Endothelial cell of hepatic sinusoid (primary cell): ENCODE data around the gene HSPA4.

Source experiments
- in situ Hi-C: cut with HindIII; loops from 2 replicates; pipeline ENCODE4 v1.10.0; 2017; ENCODE audit warnings: low sequenced_read_pairs

HSPA4 gene

DNA sequence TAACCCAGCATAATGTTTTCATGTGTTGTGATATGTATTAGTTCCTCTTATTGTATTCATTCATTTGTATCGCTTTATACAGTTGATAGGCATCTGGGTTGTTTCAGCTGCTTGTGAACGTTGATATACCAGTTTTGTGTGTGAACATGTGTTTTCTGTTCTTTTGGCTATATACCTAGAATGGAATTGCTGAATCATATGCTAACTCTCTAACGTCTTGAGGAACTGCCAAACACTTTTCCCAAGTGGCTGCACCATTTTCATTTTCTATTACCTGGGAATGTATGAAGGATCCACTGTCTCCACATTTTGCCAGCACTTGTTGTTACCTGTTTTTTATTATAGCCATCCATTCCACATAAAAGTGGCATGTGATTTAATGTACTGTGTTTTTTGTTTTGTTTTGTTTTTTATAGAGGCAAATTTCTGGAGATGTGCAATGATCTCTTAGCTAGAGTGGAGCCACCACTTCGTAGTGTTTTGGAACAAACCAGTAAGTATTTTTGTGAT lies 34.6 kb downstream of the HSPA4 start:
- in situ Hi-C loops: no loop called here

DNA sequence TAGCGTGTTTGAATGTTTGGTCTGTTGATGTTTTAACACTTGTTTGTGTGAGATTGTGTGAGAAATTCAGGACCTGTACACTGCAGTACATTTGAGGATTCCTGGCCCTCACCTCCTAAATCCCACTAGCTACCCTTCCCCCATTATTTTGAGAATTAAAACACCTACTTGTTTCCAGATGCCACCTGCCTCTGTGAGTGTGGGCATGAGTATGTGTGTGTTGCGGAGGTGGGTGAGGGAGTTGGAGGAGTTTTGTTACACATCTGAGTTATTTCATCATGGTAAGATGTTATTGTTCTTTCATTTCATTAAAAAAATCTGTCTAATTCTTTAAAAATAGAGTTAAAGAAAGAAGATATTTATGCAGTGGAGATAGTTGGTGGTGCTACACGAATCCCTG lies 36.3 kb downstream of the HSPA4 start:
- in situ Hi-C loops: no loop called here

DNA sequence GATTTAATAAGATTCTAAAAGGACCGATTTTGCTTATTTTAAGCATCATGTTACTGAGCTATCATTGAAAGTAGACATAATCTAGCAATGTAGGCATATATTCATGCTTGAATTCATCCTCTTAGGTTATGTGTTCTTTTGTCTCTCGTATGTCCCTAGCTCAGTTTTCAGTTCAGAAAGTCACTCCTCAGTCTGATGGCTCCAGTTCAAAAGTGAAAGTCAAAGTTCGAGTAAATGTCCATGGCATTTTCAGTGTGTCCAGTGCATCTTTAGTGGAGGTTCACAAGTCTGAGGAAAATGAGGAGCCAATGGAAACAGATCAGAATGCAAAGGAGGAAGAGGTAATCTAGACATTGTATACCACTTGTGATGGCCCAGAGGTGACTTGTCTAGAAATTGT lies 39.2 kb downstream of the HSPA4 start:
- in situ Hi-C loops: no loop called here

DNA sequence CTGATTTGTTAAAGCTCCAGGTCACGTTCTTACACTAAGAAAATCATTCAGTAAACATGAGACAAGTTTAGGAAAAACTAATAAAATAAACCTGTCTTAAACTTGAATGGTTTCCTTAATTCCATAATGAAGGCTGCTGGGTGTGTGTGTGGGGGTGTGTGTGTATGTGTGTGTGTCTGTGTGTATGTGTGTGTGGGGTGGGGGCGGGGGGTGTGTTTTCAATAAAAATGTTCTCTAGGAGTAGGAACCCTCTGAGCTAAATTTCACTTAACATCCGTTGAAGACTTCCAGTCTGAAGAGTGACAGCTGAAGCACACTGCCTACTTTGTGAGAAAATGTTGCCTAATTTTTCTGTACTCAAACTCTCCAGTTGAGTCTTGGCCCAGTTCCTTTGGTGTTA lies 54.5 kb downstream of the HSPA4 start:
- in situ Hi-C loops: no loop called here

DNA sequence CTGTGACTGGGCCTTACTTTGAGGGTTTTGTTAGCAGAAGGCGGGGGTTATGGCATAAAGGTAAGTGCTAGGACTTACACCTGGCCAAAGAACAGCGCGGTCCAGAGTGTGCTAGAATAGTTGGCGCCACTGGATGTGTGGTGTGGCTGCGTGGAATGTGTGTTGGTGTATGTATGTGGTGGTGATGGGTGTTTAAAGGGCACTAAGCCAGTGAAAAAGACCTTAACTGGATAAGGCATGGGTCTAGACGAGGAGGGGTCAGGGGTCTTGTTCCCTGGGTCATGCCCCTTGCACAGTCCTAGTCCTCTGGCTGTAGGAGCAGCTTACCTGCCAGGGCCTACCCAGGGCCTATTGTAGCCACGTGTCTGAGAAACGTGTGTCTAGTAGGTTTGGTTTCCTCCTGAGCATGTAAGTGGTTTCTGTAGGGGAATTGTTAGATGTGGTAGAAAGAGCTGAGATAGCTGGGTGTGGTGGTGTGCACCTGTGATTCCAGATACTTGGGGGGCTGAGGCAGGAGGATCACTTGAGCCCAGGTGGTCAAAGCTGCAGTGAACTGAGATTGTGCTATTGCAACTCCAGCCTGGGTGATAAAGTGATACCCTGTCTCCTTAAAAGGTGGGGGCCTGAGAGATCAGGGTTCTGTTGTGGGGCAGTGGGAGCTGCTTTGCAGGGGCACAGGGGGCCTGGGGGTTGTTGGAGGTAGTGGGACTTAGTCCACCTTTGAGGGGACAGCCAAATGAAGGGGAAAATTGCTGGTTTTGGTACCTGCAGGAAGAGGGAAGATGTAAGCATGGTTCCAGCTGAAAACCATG lies 55.2 kb downstream of the HSPA4 start:
- in situ Hi-C loops: no loop called here

DNA sequence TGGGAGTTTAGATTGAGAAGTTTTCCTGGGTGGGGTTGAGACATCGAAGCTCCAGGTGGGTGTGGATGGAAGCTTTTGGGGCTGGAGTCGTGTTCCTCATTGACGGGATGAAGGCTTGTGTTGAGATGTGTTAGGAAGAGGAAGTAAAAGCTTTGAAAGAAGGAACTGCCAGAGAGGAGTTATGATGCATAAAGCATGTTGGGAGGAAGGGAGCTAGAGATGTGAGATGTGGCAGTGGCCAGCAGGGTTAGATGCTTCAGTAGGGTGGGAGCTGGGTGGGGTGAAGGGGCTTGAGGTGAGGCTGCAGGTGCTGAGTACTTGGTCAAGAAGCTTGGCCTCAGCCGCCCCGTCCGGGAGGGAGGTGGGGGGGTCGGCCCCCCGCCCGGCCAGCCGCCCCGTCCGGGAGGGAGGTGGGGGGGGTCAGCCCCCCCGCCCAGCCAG lies 56.7 kb downstream of the HSPA4 start:
- in situ Hi-C loops: no loop called here

DNA sequence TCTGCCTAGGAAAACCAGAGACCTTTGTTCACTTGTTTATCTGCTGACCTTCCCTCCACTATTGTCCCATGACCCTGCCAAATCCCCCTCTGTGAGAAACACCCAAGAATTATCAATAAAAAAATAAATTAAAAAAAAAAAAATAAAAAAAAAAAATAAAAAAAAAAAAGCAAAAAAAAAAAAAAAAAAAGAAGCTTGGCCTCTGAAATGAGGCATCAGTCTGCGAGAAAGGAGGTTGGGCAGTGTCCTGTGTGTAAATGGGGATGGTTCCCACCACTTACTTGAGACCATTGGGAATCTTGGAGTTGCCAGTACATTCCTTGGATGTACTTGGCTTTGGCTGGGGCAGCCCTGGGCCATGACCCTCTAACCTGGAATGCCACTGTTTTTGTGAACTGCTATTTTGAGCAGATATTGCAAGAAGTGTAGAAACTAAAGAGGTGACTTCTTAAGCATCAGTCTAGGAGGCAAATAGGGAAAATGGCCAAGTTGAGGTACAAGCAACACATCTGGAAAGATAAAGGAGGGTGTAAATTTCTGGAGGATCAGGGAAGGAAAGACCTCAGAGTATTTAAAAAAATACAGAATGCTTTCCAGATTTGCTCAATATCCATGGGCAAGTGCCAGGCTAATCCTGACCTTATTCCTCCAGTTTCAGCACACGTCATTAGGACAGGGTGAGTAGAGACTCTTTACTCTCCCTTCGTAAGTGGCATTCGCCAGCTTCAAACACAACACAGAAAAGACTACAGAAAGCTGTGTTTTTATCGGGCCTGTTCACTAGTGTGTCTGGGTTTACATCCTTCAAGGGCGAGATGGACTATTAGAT lies 58.1 kb downstream of the HSPA4 start:
- in situ Hi-C loops: no loop called here

DNA sequence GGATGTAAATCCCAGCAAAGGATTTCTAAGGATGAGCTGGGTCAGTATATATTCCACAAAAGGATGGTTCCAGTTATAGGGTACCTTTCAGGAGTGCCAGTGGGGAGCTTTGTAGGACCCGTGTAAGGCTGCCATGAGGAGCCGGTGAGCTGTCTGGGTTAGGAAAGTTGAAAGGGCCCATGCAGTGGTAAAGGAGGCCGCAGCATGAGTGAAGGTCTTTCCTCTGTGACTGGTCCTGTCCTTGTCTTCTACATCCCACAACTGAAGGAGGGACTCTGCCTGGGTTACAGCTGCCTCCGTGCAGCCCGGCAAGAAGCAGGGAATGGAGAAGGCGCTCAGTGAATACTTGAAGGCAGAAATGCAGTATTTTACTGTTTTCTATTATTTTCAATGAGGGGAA lies 58.9 kb downstream of the HSPA4 start:
- in situ Hi-C loops: no loop called here

DNA sequence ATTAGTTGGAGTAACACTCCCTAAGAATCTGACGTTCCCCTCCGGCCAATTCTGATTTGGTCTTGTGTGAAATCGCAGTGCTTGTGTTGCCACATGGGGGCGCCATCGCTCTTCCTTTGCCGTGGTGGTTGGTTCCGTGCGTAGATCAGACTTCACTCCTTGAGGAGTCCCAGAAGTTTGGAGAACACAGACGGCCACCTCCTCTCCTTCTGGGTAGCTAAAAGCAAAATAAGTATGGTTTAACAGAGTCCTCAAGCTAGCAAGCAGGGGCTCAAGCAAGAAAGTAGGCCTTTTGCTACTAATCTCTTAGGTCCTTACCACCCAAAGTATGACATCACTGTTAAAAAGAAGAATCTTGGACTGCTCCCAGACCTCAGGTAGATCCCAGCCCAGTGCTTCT lies 59.5 kb downstream of the HSPA4 start:
- in situ Hi-C loops: no loop called here

DNA sequence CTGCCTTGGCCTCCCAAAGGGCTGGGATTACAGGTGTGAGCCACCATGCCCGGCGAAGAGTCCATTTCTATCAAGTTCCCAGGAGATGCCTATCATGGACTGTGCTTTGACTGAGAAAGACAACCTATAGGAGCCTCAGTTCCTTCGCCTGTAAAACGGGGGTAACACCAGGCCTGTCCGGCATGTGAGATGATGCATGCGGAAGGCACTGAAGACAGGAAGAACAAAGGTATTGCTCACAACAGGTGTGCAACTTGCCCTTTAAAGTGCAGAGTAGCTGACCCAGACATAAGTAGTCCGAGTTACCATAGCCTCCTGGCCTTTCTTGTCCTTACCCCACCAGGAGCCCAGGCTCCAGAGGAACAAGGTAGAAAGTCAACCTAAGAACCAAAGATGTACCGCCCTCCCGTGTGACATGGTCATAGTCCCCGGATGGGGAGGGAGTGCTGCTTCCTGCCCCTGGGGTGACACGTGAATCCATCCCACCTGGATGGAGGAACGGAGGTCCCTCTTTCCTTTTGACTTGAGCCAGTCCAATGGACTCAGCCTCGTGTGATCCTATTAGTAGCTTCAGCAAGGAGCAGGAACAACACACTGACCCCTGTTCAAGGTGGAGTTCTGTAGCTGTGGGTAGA lies 60.3 kb downstream of the HSPA4 start:
- in situ Hi-C loops: no loop called here

DNA sequence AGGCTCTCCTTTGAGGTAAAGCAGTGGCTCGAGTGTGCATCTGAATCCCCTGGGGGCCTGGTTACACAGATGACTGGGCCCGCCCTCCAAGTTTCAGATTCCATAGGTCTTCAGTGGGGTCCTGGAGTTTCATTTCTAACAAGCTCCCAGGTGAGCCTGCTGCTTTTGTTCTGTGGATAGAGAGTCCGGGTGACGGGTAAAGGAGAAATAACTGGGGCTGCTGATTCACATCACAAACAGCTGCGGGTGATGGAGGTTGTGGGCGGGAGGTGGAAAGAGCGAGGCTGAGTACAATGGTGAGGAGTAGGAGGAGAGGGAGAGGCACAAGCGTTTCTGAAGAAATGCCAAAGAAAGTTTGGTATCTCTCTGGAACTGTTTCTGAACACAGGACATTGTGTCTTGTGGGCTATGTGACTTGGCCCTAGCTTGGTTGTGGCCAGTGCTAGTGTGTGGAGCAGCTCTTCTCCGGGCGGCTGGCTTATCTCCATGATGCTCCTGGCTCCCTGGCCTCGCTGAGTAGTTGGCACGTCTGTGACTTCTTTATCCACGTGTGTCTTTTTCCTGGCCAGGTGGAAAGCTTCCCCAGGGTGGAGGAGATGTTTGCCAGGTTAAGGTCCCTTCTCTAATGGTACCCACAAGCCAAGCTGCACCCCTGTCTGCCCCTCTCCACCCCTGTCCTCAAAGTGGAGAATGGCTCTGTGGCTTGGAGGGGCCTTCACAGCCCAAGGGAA lies 61.7 kb downstream of the HSPA4 start:
- in situ Hi-C loops: no loop called here

DNA sequence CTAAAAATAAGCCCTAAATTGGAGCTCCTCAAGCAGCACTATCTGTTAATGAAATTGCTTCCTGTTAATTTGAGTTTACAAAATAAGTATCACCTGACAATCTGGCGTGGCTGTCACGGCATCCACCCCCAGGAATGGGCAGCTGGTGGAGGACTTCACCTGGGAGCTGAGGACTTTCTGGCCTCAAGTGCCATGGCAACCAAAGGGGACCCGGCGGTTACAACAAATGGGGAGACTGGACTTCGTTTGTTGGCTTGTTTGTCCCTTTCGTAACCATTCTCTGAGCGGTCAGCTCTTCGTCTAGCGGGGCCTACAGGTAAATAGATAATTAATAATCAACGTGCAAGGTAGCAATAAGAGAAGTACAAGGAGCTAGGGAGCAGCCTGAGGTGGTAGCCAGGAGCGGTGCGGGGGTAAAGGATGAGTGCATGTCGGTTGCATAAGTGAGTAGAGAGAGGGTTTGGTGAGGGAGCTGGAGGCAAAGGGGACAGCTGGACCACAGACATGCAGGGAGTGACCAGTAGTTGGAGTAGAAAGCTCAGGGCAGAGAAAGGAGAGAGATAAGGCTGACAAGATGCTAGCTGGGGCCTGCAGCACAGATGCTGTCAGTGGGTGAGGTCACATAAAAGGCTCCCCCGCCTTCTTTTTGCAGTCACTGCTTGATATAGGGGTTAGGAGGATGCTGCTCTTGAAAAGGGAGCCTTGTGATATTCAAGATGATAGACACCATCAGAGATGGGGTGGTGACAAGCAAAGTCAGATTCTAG lies 62.5 kb downstream of the HSPA4 start:
- in situ Hi-C loops: no loop called here

DNA sequence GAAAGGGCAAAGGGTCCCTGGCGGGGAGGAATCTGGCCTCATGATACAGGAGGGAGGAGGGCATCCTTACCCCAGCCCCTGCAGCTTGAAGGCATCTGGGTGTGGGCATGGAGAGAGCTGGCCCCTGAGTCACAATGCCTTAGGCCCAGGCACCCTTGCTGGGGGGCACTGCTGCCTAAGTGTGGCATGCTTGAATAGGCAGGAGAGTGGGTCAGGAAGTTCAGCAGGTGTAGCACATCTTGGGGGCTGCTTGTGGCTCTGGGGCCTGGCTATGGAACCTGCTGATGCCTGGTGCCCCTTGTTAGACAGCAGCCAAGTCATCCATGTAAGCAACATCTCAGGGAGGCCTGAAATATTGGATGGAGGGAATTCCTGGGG lies 63.1 kb downstream of the HSPA4 start:
- in situ Hi-C loops: no loop called here

DNA sequence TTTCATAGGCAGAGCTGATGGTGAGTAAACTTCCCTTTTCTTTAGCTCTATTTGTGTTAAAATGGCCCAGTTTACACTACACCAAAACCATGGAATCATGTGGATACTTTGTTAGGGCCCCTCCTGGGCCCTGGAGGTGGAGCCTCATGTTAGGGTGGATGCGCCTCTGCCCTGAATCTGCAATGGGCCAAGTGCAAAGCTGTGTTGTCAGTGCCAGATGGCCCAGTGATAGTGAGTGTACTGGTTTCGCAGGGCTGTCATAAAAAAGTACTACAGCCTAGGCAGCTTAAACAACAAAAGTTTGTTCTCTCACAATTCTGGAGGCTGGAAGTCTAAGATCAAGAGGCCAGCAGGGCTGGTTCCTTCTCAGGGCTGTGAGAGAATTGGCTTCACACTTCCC lies 64.8 kb downstream of the HSPA4 start:
- in situ Hi-C loops: no loop called here

DNA sequence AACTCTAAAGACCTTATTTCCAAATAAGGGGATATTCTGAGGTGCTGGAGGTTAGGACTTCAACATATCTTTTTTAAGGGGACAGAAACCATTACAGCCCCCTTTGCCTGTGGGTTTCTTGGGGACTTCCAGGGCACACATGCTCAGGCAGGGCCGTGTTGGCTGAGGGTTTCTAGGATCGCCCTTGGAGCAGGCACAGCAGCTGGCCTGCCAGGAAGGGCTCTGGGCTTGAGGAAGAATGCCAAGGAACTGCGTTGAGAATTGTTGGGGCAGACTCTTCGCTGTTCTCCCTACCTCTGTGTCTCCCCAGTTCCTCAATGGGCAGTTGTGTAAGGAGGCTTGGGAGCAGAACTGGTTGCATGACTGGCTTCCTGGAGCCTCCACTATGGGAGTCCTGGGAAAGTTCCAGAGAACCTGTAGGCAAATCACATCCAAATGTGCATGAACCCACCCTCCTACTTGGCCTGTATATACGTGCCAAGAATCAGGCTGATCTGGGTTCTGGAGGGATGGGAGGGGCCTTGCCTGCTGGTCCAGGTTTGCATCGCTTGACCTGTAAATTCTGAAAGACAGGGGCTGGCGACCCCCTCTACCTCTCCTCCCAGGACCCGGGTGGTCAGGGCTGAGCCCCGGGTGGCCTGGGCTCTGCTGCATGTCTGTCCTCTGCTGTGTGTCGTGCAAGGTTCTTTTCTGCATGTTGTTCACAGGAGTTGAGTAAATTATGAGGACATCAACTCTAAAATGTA lies 65.5 kb downstream of the HSPA4 start:
- in situ Hi-C loops: no loop called here

DNA sequence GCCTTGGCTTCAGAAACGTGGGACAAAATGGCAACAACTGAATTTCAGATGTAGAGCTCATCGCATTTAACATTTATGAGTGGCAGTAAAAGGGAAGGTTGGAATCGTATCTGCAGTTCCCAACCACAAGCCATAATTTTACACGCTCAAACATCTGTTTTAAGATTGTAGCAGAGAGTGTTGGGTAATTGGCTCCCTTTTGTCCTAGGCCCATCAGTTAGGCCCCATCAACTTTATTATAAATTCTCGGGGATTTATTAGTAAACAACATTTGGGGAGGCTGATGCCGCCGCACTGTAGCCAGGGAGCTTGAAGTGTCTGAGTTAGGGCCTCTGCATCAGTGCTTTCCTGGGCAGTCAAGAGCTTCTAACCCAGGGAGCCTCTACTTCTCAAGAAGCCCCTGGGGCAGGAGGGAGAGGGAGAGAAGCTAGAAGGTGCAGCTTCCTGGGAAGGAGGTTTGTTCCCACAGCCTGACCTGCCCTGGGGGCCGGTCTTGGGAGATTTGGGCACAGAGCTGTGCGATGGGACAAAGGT lies 66.2 kb downstream of the HSPA4 start:
- in situ Hi-C loops: no loop called here

DNA sequence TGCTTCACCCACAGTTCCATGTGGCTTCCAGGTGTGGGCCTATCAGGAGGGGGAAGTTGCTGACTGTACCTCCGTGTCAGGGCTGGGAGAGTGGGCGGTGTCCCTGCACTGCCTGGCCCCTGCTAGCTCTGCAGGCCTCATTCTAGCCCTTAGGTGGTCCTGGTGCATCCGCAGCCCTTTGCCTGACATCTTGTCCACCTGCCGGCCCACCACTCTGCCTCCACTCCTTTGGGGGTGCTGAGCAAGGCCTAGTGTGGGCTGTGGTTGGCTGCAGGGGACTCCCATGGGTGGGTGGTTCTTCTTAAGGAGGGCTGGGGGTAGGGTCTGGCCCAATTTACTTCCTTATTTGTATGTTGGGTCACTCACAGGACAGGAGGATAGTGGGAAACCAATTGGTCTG lies 66.9 kb downstream of the HSPA4 start:
- in situ Hi-C loops: no loop called here

DNA sequence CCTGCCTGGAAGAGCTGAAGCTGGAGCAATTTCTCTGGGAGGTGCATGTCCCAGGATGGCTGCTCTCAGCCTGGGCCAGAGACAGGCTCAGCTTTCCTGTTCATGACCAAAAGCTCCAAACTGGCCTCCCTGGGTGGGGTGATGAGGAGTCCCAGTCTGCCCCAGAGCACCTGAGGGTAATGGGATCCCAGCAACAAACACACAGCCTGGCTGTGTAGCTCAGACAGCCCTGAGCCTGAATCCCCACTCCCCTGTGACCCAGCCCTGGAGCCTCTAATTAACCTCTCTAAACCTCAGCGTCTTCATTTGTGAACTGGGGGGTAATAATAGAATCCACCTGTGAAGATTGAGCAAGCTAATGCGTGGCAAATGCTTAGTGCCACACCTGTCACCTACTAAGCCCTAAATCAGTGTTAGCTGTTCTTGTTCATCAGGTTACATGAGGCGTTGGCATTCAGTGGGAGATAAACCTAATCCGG lies 67.5 kb downstream of the HSPA4 start:
- in situ Hi-C loops: no loop called here

DNA sequence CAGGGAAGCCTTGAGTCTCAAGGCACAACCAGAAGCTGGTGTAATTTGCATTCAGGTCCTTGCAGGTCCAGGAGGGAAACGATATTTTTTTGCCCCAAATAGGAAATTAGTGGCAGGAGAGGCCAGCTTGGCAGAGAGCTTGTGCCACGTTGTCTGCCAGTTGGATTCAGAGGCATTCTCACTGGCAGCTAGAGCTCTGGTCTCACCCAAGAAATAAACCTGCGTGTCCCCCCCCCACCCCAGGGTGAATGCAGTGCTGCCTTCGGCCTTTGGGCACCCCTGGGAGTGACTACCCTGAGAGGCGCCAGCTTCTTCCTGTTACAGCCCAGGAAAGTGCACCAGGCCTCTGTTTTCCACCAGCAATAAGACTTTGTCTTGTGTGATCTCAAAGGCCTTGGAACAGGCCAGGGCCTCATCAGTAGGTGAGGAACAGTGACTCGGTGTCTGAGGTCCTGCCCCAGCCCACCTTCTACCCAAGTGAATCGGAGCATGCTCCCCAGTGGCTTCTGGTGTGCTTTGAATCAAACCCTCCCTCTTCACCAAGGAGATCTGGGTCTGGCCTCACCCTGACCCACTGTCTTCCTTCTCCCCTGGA lies 68.4 kb downstream of the HSPA4 start:
- in situ Hi-C loops: no loop called here
